ENCODE data around the gene PCGF2. TPM values are rescaled to one million over a fixed set of nuclear protein-coding genes. Genes with fewer than 3 reads are reported as not detected.

The PCGF2 gene
- total RNA-seq, 1 donor from 2014 or later, result 16.7 TPM

DNA sequence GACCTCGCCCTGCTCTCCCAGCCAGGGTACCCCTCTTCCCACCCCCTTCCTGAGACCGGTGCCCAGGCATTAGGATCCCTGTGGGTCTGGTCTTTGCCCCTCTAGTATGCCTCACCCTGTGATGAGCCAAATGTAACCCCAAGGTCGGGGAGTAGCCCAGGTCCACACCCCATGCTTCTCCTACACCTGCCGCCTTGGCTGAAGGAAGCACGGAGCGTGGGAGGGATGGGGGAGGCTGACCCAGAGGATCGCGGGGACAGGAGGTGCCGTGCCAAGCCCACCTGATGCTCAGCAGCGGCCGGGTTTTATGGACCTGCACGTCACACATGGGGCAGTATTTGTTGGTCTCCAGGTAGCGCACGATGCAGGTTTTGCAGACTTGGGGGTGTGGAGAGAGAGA lies 8.8 kb downstream of the PCGF2 start:
- no peak overlapping the region for H3K4me3 Mint-ChIP-seq
- H3F3A ChIP-seq (ENCODE audit: low read depth), result peaks cover 30% of the 10 kb centered on the region

GRCh38 chr17:38738686-38739085 lies 9.4 kb downstream of the PCGF2 start:
- Histone ChIP-seq H3K9ac (no peak overlapping the region), H3K79me2 (ENCODE audit: low read depth) (peaks cover 51% of the 10 kb centered on the region), H3K9me3 (ENCODE audit: low read depth) (no peaks in the 10 kb centered on the region), H3K4me2 (no peak overlapping the region), H3K4me3 (no peak overlapping the region), H4K20me1 (ENCODE audit: low read depth) (peaks cover 94% of the 10 kb centered on the region), H3K36me3 (no peaks in the 10 kb centered on the region), H3K27ac (no peak overlapping the region), H3F3A (ENCODE audit: low read depth) (peaks cover 30% of the 10 kb centered on the region), H3K4me1 (peaks cover 3% of the 10 kb centered on the region), H2AFZ (replicated peaks) (no peak overlapping the region), H3K27me3 (no peaks in the 10 kb centered on the region)
- Mint-ChIP-seq H3K4me3 (no peak overlapping the region), H3K36me3 (peaks cover 8% of the 10 kb centered on the region), H3K27me3 (ENCODE audit: insufficient read depth, low read depth) (peaks cover 4% of the 10 kb centered on the region), H3K9me3 (no peaks in the 10 kb centered on the region), H3K27ac (no peak overlapping the region), H3K4me1 (peaks cover 30% of the 10 kb centered on the region)
- DNase-seq (ENCODE audit: low spot score), result no peak
- TF ChIP-seq, protein P1, sequence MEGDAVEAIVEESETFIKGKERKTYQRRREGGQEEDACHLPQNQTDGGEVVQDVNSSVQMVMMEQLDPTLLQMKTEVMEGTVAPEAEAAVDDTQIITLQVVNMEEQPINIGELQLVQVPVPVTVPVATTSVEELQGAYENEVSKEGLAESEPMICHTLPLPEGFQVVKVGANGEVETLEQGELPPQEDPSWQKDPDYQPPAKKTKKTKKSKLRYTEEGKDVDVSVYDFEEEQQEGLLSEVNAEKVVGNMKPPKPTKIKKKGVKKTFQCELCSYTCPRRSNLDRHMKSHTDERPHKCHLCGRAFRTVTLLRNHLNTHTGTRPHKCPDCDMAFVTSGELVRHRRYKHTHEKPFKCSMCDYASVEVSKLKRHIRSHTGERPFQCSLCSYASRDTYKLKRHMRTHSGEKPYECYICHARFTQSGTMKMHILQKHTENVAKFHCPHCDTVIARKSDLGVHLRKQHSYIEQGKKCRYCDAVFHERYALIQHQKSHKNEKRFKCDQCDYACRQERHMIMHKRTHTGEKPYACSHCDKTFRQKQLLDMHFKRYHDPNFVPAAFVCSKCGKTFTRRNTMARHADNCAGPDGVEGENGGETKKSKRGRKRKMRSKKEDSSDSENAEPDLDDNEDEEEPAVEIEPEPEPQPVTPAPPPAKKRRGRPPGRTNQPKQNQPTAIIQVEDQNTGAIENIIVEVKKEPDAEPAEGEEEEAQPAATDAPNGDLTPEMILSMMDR (IDR thresholded peaks at IDR 0.05), result no peak
- TF ChIP-seq EZH2 (IDR thresholded peaks at IDR 0.05) (no peak), EZH2phosphoT487 (IDR thresholded peaks at IDR 0.05) (no peak)

More for the DNA sequence above, 8.8 kb downstream of the PCGF2 start:
- no peak overlapping the region for H2AFZ ChIP-seq (replicated peaks)
- no peak overlapping the region for H3K9ac ChIP-seq
- no peaks in the 10 kb centered on the region for H3K9me3 Mint-ChIP-seq
- peaks cover 57% of the 10 kb centered on the region for H3K79me2 ChIP-seq (ENCODE audit: low read depth)
- peaks cover 6% of the 10 kb centered on the region for H3K27me3 Mint-ChIP-seq (ENCODE audit: insufficient read depth, low read depth)
- H3K4me2 ChIP-seq, result no peak overlapping the region
- H3K4me1 ChIP-seq, result peaks cover 9% of the 10 kb centered on the region
- no peaks in the 10 kb centered on the region for H3K9me3 ChIP-seq (ENCODE audit: low read depth)
- TF ChIP-seq EZH2phosphoT487 (IDR thresholded peaks at IDR 0.05) (no peak), EZH2 (IDR thresholded peaks at IDR 0.05) (no peak)
- TF ChIP-seq, protein P1 (IDR thresholded peaks at IDR 0.05), result no peak
- no peaks in the 10 kb centered on the region for H3K36me3 ChIP-seq
- DNase-seq (ENCODE audit: low spot score), result no peak
- H3K27me3 ChIP-seq, result no peaks in the 10 kb centered on the region
- H3K4me1 Mint-ChIP-seq, result peaks cover 36% of the 10 kb centered on the region
- H4K20me1 ChIP-seq (ENCODE audit: low read depth), result peaks cover 94% of the 10 kb centered on the region
- H3K27ac ChIP-seq, result no peak overlapping the region
- peaks cover 11% of the 10 kb centered on the region for H3K36me3 Mint-ChIP-seq
- no peak overlapping the region for H3K4me3 ChIP-seq
- H3K27ac Mint-ChIP-seq, result no peak overlapping the region

- H3K4me2 ChIP-seq, result no peak overlapping the region
- Mint-ChIP-seq H3K9me3 (no peaks in the 10 kb centered on the region), H3K27ac (peak overlapping the region; percentile 8), H3K4me3 (peak overlapping the region; percentile 24), H3K27me3 (ENCODE audit: insufficient read depth, low read depth) (peaks cover 5% of the 10 kb centered on the region), H3K4me1 (peaks cover 24% of the 10 kb centered on the region), H3K36me3 (peaks cover 9% of the 10 kb centered on the region)
- no peaks in the 10 kb centered on the region for H3K4me1 ChIP-seq
- H4K20me1 ChIP-seq (ENCODE audit: low read depth), result peaks cover 94% of the 10 kb centered on the region
- no peak overlapping the region for H3K27ac ChIP-seq
- H2AFZ ChIP-seq (replicated peaks), result no peak overlapping the region
- H3K9ac ChIP-seq, result no peak overlapping the region
- TF ChIP-seq, protein P1 (IDR thresholded peaks at IDR 0.05), result no peak
- no peak for TF ChIP-seq EZH2phosphoT487 (IDR thresholded peaks at IDR 0.05)
- TF ChIP-seq EZH2 (IDR thresholded peaks at IDR 0.05), result no peak
- no peaks in the 10 kb centered on the region for H3K36me3 ChIP-seq
- H3K79me2 ChIP-seq (ENCODE audit: low read depth), result peaks cover 45% of the 10 kb centered on the region
- peaks cover 30% of the 10 kb centered on the region for H3F3A ChIP-seq (ENCODE audit: low read depth)
- H3K9me3 ChIP-seq (ENCODE audit: low read depth), result no peaks in the 10 kb centered on the region
- H3K27me3 ChIP-seq, result no peaks in the 10 kb centered on the region
- no peak for DNase-seq (ENCODE audit: low spot score)
- no peak overlapping the region for H3K4me3 ChIP-seq
Measured at GRCh38 chr17:38738007-38738662, 10.0 kb downstream of the PCGF2 start.
